A549 (cell line): ENCODE results near the gene PCDHGA7. TPM values are rescaled to one million over a fixed set of nuclear protein-coding genes. Genes with fewer than 3 reads are reported as not detected.

Experiments
- ATAC-seq, 2 experiments: fragments of 200-7000 bp in 1 of 2; fragments of >200 bp in 1 of 2; cut with Nextera tagmentation in 1 of 2; cut with Tn5 transposase in 1 of 2; 3 replicates each; pipeline versions ENCODE4 v1.8.0 to v1.9.1; 2018 to 2020; ENCODE audit warnings: mild to moderate bottlenecking in 1 of 2, moderate library complexity in 1 of 2
- CTCF ChIA-PET: fragments of 300-600 bp; sonication (Branson Sonifier 250); formaldehyde crosslinking; extraction: SDS; loops from one replicate; lab custom pipeline; 2021; ENCODE audit warnings: antibody characterized with exemption, inconsistent platforms; lab: Yijun Ruan, JAX
- POLR2A ChIA-PET: fragments of 350-600 bp; formaldehyde crosslinking; extraction: SDS; loops from one replicate; lab custom pipeline; 2021; ENCODE audit warnings: antibody characterized with exemption, inconsistent platforms; lab: Yijun Ruan, JAX
- DNase-seq, 2 experiments: peaks; one replicate each; pipeline versions ENCODE4 v3.0.0 to v3.0.0-alpha.2; 2011 to 2016; ENCODE audit warnings: low read depth in 1 of 2, low spot score in 1 of 2
- FAIRE-seq: peaks from 2 replicates; lab custom pipeline; 2011; peaks lifted over from hg19 to GRCh38; lab: Jason Lieb, UNC
- H3K27ac ChIP-seq, 2 experiments: fragments of >200 bp; sonication (Bioruptor Twin); formaldehyde crosslinking; 3 replicates each; pipeline ENCODE4 v1.5.1; 2016 to 2017
- H3K4me1 ChIP-seq: fragments of >200 bp; sonication (Bioruptor Twin); formaldehyde crosslinking; 3 replicates; pipeline ENCODE4 v1.6.1; 2016
- H3K4me2 ChIP-seq: fragments of >200 bp; sonication (Bioruptor Twin); formaldehyde crosslinking; 3 replicates; pipeline ENCODE4 v1.6.1; 2016
- H3K4me3 ChIP-seq: fragments of >200 bp; sonication (Bioruptor Twin); formaldehyde crosslinking; 3 replicates; pipeline ENCODE4 v1.5.1; 2016
- H3K9me3 ChIP-seq: fragments of >200 bp; sonication (Bioruptor Twin); formaldehyde crosslinking; 3 replicates; pipeline ENCODE4 v1.6.1; 2016
- ATOH8 ChIP-seq: fragments of 250-450 bp; sonication (Bioruptor Pico); IDR thresholded peaks from 2 replicates; pipeline ENCODE4 v1.5.0; 2020; ENCODE audit warnings: low read depth, mild to moderate bottlenecking, moderate library complexity
- BHLHE40 ChIP-seq: IDR thresholded peaks from 2 replicates; pipeline ENCODE4 v1.6.1; 2012; ENCODE audit warnings: low read depth, low read length, inconsistent platforms
- CEBPB ChIP-seq, 2 experiments: fragments of >200 bp in 1 of 2; sonication (Bioruptor Twin) in 1 of 2; formaldehyde crosslinking in 1 of 2; IDR thresholded peaks; 2 replicates each; pipeline ENCODE4 v1.6.1; 2012 to 2016
- CHD2 ChIP-seq: fragments of 150-350 bp; IDR thresholded peaks from 2 replicates; pipeline ENCODE4 v1.6.1; 2014; ENCODE audit warnings: low read length; ENCODE audit not compliant: partially characterized antibody
- ESRRA ChIP-seq: fragments of 150-350 bp; IDR thresholded peaks from 2 replicates; pipeline ENCODE4 v1.6.1; 2014; ENCODE audit warnings: mild to moderate bottlenecking, low read length, borderline replicate concordance
- FOSL2 ChIP-seq, 2 experiments: fragments of 450-650 bp in 1 of 2; fragments of >200 bp in 1 of 2; sonication (Bioruptor Twin) in 1 of 2; formaldehyde crosslinking; IDR thresholded peaks; 2 replicates each; pipeline versions ENCODE4 v1.5.0 to v1.6.1; 2016 to 2020; ENCODE audit warnings: mild to moderate bottlenecking in 1 of 2, moderate library complexity in 1 of 2
- HDAC2 ChIP-seq: fragments of 200-600 bp; sonication (generic); IDR thresholded peaks from 2 replicates; pipeline ENCODE4 v1.6.1; 2016
- HEYL ChIP-seq: fragments of 250-450 bp; sonication (Bioruptor Pico); IDR thresholded peaks from 2 replicates; pipeline ENCODE4 v1.8.0; 2021; ENCODE audit warnings: mild to moderate bottlenecking, moderate library complexity
- HOXB13 ChIP-seq: fragments of 250-450 bp; sonication (Bioruptor Pico); IDR thresholded peaks from 2 replicates; pipeline ENCODE4 v1.5.0; 2020; ENCODE audit warnings: low read depth, mild to moderate bottlenecking, moderate library complexity
- HOXB5 ChIP-seq: fragments of 250-450 bp; sonication (Bioruptor Pico); IDR thresholded peaks from 2 replicates; pipeline ENCODE4 v1.5.0; 2020; ENCODE audit warnings: mild to moderate bottlenecking, moderate library complexity
- JUN ChIP-seq, 2 experiments: fragments of >200 bp; sonication (Bioruptor Twin); formaldehyde crosslinking; IDR thresholded peaks; 2 replicates in 1 of 2; 3 replicates in 1 of 2; pipeline ENCODE4 v1.6.1; 2016 to 2017
- JUNB ChIP-seq: fragments of >200 bp; sonication (Bioruptor Twin); formaldehyde crosslinking; IDR thresholded peaks from 2 replicates; pipeline ENCODE4 v1.6.1; 2016
- MYC ChIP-seq: IDR thresholded peaks from 2 replicates; pipeline ENCODE4 v1.6.1; 2012; ENCODE audit warnings: mild to moderate bottlenecking, inconsistent platforms, low read length, improper control_type of control experiment, borderline replicate concordance
- NFE2L2 ChIP-seq: fragments of 150-350 bp; conservative IDR thresholded peaks from 2 replicates; pipeline ENCODE4 v1.6.1; 2014; ENCODE audit warnings: low read length
- POLR2A ChIP-seq: IDR thresholded peaks from 2 replicates; pipeline ENCODE4 v1.6.1; 2012; ENCODE audit warnings: mild to moderate bottlenecking, low read length
- RCOR1 ChIP-seq: fragments of 150-350 bp; IDR thresholded peaks from 2 replicates; pipeline ENCODE4 v1.6.1; 2014; ENCODE audit warnings: antibody characterized with exemption, low read length, low read depth
- RFX5 ChIP-seq: fragments of 450-650 bp; IDR thresholded peaks from 2 replicates; pipeline ENCODE4 v1.7.1; 2014; ENCODE audit warnings: antibody characterized with exemption, mild to moderate bottlenecking, moderate library complexity
- RNF2 ChIP-seq: fragments of 200-600 bp; sonication (generic); IDR thresholded peaks from 2 replicates; pipeline ENCODE4 v1.6.1; 2016; ENCODE audit warnings: low read depth, mild to moderate bottlenecking, antibody characterized with exemption, moderate library complexity, borderline replicate concordance
- SREBF2 ChIP-seq: fragments of 450-650 bp; IDR thresholded peaks from 2 replicates; pipeline ENCODE4 v1.6.1; 2014; ENCODE audit warnings: mild to moderate bottlenecking, moderate library complexity
- ZC3H11A ChIP-seq: fragments of 450-650 bp; IDR thresholded peaks from 2 replicates; pipeline ENCODE4 v1.6.1; 2014; ENCODE audit warnings: antibody characterized with exemption, mild to moderate bottlenecking
- ZNF302 ChIP-seq: fragments of 250-450 bp; sonication (Bioruptor Pico); IDR thresholded peaks from 2 replicates; pipeline ENCODE4 v1.9.0; 2021; ENCODE audit warnings: inconsistent platforms, mild to moderate bottlenecking, moderate library complexity
- WGBS: methylation state at CpG from one replicate; pipeline ENCODE4 v1.1.6; 2017; ENCODE audit errors: missing lambda C conversion rate; 5-methylcytosine and 5-hydroxymethylcytosine counted together
- polyA plus RNA-seq, 4 experiments: library from polyadenylated mRNA; depleted of rRNA in 3 of 4; stranded (reverse); fragments of >200 nt; fragmentation: RNase III in 1 of 4; extraction: RNeasy Plus Mini Kit Qiagen cat#74134 plus additional on column Dnase treatment in 1 of 4; gene quantifications; 2 replicates in 3 of 4; 3 replicates in 1 of 4; pipeline ENCODE4 v1.2.3, GENCODE V29; 2011 to 2017
- TF ChIP-seq, protein P1 (sequence below): fragments of >200 bp; sonication (Bioruptor Twin); formaldehyde crosslinking; IDR thresholded peaks from 3 replicates; pipeline ENCODE4 v1.6.1; 2016
- TF ChIP-seq, protein P2 (sequence below): IDR thresholded peaks from 2 replicates; pipeline ENCODE4 v1.6.1; 2012
- TF ChIP-seq, protein P3 (sequence below): IDR thresholded peaks from 2 replicates; pipeline ENCODE4 v1.6.1; 2012
- TF ChIP-seq, protein P4 (sequence below): fragments of 250-450 bp; sonication (Bioruptor Pico); IDR thresholded peaks from 2 replicates; pipeline ENCODE4 v1.5.0; 2021; ENCODE audit warnings: mild to moderate bottlenecking, moderate library complexity, borderline replicate concordance
- TF ChIP-seq, protein P5 (sequence below): fragments of >200 bp; sonication (Bioruptor Twin); formaldehyde crosslinking; IDR thresholded peaks from 2 replicates; pipeline ENCODE4 v1.6.1; 2016

Gene PCDHGA7
- polyA plus RNA-seq, 2 of the 4 experiments (the other 2 are of a cell fraction) = 0.76 to 1.1 TPM

DNA sequence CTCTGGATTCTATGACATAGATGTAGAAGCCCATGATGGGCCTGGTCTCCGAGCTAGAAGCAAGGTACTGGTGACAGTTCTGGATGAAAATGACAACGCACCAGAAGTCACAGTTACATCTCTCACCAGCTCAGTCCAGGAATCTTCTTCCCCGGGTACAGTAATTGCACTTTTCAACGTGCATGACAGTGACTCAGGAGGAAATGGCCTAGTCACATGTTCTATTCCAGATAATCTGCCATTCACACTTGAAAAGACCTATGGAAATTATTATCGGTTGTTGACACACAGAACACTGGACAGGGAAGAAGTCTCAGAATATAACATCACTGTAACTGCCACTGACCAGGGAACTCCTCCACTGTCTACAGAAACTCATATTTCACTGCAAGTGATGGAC is 26.4 kb upstream of the PCDHGA7 start:
- Histone ChIP-seq H3K27ac (no peak overlapping the region), H3K4me2 (no peak overlapping the region), H3K9me3 (peaks cover 58% of the 10 kb centered on the region), H3K4me1 (no peaks in the 10 kb centered on the region), H3K4me3 (no peak overlapping the region)
- TF ChIP-seq CHD2 (no peak), HDAC2 (no peak), BHLHE40 (no peak), POLR2A (no peak), RFX5 (no peak), ZC3H11A (no peak), HEYL (CRISPR knock-in tag) (no peak), HOXB5 (no peak), ESRRA (no peak), ATOH8 (CRISPR knock-in tag) (no peak), MYC (no peak), FOSL2 (IDR thresholded peaks at IDR 0.05) (no peak), FOSL2 (CRISPR knock-in tag; IDR thresholded peaks at IDR 0.05) (no peak)
- TF ChIP-seq, protein P1, sequence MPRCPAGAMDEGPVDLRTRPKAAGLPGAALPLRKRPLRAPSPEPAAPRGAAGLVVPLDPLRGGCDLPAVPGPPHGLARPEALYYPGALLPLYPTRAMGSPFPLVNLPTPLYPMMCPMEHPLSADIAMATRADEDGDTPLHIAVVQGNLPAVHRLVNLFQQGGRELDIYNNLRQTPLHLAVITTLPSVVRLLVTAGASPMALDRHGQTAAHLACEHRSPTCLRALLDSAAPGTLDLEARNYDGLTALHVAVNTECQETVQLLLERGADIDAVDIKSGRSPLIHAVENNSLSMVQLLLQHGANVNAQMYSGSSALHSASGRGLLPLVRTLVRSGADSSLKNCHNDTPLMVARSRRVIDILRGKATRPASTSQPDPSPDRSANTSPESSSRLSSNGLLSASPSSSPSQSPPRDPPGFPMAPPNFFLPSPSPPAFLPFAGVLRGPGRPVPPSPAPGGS = no peak
- TF ChIP-seq, protein P2, sequence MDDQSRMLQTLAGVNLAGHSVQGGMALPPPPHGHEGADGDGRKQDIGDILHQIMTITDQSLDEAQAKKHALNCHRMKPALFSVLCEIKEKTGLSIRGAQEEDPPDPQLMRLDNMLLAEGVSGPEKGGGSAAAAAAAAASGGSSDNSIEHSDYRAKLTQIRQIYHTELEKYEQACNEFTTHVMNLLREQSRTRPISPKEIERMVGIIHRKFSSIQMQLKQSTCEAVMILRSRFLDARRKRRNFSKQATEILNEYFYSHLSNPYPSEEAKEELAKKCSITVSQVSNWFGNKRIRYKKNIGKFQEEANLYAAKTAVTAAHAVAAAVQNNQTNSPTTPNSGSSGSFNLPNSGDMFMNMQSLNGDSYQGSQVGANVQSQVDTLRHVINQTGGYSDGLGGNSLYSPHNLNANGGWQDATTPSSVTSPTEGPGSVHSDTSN = no peak
- no peak for ATAC-seq
- FAIRE-seq = no peak
- ChIA-PET CTCF (interaction anchor here (1.3 to 3.0 kb wide), 4 partner anchors 8 to 211 kb away, joined by 3 to 13 read pairs (median 4); partner anchors contain the start of gene PCDHGA5), POLR2A (no interaction called here)
- DNase-seq = no peak
- WGBS = 52% methylated on average over 5 of the region's 5 CpGs

- Histone ChIP-seq H3K9me3 (peaks cover 55% of the 10 kb centered on the region), H3K27ac (no peak overlapping the region), H3K4me3 (no peak overlapping the region), H3K4me1 (no peaks in the 10 kb centered on the region), H3K4me2 (no peak overlapping the region)
- ChIA-PET CTCF (interaction anchor here (1.2 kb wide), 1 partner anchor 14 kb away, joined by 3 read pairs; no protein-coding TSS in a partner anchor), POLR2A (no interaction called here)
- WGBS = 19% methylated on average over 6 of the region's 19 CpGs
- FAIRE-seq = no peak
- DNase-seq = no peak
- no peak for ATAC-seq
- TF ChIP-seq HOXB13 (CRISPR knock-in tag) = no peak
- TF ChIP-seq, protein P3, sequence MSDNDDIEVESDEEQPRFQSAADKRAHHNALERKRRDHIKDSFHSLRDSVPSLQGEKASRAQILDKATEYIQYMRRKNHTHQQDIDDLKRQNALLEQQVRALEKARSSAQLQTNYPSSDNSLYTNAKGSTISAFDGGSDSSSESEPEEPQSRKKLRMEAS = no peak
- no peak for TF ChIP-seq SREBF2
- no peak for TF ChIP-seq RNF2
- TF ChIP-seq, protein P4, sequence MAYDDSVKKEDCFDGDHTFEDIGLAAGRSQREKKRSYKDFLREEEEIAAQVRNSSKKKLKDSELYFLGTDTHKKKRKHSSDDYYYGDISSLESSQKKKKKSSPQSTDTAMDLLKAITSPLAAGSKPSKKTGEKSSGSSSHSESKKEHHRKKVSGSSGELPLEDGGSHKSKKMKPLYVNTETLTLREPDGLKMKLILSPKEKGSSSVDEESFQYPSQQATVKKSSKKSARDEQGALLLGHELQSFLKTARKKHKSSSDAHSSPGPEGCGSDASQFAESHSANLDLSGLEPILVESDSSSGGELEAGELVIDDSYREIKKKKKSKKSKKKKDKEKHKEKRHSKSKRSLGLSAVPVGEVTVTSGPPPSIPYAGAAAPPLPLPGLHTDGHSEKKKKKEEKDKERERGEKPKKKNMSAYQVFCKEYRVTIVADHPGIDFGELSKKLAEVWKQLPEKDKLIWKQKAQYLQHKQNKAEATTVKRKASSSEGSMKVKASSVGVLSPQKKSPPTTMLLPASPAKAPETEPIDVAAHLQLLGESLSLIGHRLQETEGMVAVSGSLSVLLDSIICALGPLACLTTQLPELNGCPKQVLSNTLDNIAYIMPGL (CRISPR knock-in tag) = no peak
- TF ChIP-seq JUNB = no peak
- TF ChIP-seq, protein P5, sequence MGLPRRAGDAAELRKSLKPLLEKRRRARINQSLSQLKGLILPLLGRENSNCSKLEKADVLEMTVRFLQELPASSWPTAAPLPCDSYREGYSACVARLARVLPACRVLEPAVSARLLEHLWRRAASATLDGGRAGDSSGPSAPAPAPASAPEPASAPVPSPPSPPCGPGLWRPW = no peak
- TF ChIP-seq CEBPB (IDR thresholded peaks at IDR 0.05) = no peak
- TF ChIP-seq JUN (IDR thresholded peaks at IDR 0.05) = no peak
- no peak for TF ChIP-seq RCOR1
- TF ChIP-seq ZNF302 (CRISPR knock-in tag) = no peak
- TF ChIP-seq NFE2L2 = no peak
- no peak for TF ChIP-seq BHLHE40
Measured at GRCh38 chr5:141356950-141357349, 25.6 kb upstream of the PCDHGA7 start.
